Dermis blood vessel endothelial cell (primary cell): ENCODE measurements around the gene TOB2. TPM values are rescaled to one million over a fixed set of nuclear protein-coding genes. Genes with fewer than 3 reads are reported as not detected.
"Not testable (repeated sequence)": the region's sequence is repeated elsewhere in the genome, so short reads cannot be mapped to it uniquely, and the experiment has no call there.

Experiments used
- DNase-seq: peaks from one replicate; pipeline ENCODE4 v3.0.0; 2010
- total RNA-seq: library from RNA; depleted of rRNA; stranded (reverse); fragments of >200 nt; gene quantifications from 2 replicates; pipeline ENCODE4 v1.2.3, GENCODE V29; 2014

The TOB2 gene
- total RNA-seq, 1 donor from 2014 or later: 18.0 TPM

- no peak for DNase-seq
Observed at GRCh38 chr22:41429232-41429950, 17.2 kb downstream of the TOB2 start.

GRCh38 chr22:41425660-41426365 is 20.8 kb downstream of the TOB2 start:
- no peak for DNase-seq

DNA sequence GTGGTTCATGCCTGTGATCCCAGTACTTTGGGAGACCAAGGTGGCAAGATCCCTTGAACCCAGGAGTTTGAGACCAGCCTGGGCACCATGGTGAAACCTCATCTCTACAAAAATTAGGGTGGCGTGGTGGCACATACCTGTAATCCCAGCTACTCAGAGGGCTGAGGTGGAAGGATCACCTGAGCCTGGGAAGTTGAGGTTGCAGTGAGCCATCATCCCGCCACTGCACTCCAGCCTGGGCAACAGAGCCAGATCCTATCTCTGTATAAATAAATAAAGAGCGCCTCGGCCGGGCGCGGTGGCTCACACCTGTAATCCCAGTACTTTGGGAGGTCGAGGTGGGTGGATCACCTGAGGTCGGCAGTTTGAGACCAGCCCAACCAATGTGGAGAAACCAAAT is 27.9 kb downstream of the TOB2 start:
- no peak for DNase-seq

GRCh38 chr22:41417622-41418390 is 28.8 kb downstream of the TOB2 start:
- peak; percentile 44 for DNase-seq

GRCh38 chr22:41415554-41415953 is 31.0 kb downstream of the TOB2 start:
- DNase-seq: no peak

GRCh38 chr22:41411021-41411851 is 35.4 kb downstream of the TOB2 start:
- no peak for DNase-seq

DNA sequence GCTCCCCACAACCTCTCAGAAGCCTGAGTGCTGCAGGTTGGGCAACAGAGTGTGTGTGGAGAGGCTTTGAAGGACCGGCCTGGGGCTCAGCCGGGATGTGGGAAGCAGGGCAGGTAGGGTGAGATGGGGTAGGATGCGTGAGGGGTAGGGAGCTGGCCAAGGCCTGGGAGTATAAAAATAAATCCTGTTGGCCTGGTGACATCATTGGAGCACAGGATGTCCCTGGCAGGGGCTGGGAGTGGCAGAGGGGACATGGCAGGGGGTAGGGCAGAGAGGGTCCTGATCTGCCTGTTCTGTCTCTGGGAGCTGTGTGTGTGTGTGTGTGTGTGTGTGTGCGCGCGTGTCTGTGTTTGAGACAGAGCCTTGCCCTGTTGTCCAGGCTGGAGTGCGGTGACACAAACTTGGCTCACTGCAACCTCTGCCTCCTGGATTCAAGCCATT is 36.3 kb downstream of the TOB2 start:
- DNase-seq: no peak

DNA sequence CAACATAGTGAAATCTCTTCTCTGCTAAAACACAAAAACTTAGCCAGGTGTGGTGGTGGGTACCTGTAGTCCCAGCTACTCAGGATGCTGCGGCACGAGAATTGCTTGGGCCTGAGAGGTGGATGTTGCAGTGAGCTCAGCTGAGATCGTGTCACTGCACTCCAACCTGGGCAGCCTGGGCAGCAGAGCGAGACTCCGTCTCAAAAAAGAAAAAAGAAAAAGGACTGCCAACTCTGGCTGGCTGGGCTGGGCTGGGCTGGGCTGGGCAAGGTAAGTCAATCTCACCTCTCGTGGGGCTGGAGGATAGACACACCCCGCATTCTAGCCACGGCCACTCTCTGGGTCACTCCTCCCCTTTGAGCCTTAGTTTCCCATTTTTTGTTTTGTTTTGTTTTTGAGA is 37.9 kb downstream of the TOB2 start:
- no peak for DNase-seq

- DNase-seq: no peak
Observed at GRCh38 chr22:41407433-41407832, 39.2 kb downstream of the TOB2 start.

DNA sequence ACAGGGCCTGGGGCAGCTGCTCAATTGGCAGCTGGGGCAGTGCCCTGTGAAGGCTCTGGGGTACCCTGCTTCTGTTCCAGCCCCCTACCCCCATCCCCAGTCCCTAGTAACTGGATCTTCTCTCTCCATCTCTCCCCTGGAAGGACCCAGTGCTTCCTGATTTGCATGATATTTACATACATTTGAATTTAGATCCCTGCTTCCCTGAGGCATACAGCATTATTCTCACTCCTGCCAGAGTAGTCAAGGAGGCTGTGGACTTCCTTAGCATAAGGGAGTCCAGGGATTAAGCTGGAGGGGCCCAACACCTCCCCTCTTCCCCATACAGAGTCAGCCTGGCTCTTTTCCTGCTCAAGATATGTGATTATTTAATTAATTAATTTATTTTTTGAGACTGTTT is 40.2 kb downstream of the TOB2 start:
- DNase-seq: no peak

DNA sequence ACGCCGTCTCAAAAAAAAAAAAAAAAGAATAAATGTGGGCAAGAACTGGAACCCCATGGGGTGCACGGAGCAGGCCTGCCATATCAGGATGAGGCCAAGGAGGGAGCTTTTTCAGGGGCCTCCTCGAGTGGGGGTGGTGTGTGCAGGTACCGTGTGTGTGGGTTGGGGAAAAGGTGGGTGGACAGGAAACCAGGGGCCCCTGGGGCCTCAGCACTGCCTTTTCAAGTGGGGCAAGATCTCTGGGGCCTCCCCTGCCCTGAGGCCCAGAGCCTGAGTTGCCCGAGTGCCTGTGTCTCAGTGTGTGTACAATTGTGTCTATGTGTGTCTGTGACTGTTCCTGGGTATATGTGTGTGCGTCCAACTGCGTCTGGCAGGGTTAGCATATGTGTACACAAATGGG is 41.0 kb downstream of the TOB2 start:
- no peak for DNase-seq

DNA sequence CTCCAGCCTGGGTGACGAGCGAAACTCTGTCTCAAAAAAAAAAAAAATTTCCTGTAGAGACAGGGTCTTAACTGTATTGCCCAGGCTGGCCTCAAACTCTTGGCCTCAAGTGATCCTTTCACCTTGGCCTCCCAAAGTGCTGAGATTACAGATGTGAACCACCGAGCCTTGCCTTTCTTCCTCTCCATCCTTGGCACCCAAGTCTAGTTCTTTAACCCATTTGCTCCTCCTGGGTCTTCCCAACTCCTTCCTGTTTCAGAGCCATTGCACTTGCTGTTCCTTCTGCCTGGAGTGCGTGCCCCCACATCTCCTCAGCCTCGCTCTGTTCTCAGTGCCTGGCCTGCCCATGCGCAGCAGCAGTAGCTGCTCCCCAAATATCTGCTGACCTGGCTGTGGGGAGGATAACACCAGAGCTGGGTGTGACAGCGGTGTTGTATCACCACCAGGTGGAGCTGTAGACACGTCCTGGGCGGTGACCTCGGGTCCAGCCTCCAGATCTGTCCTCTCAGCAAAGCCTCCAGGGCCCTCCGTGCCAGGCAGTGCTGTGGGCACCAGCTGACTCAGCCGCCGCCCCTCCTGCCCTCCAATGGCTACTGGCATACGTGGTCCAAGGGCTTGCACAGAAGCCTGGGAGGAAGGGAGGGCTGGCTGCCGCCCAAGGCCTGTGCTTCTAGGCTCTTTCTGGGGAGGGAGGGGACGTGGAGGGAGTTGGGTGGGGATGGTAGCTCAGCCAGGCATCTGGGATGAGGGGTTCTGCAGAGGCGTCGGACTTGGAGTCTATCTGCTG is 42.9 kb downstream of the TOB2 start:
- peak; percentile 91 for DNase-seq

GRCh38 chr22:41402851-41403250 is 43.8 kb downstream of the TOB2 start:
- DNase-seq: not testable (repeated sequence)

GRCh38 chr22:41401781-41402648 is 44.6 kb downstream of the TOB2 start:
- peak; percentile 36 for DNase-seq

- no peak for DNase-seq
Observed at GRCh38 chr22:41398921-41399320, 47.7 kb downstream of the TOB2 start.

DNA sequence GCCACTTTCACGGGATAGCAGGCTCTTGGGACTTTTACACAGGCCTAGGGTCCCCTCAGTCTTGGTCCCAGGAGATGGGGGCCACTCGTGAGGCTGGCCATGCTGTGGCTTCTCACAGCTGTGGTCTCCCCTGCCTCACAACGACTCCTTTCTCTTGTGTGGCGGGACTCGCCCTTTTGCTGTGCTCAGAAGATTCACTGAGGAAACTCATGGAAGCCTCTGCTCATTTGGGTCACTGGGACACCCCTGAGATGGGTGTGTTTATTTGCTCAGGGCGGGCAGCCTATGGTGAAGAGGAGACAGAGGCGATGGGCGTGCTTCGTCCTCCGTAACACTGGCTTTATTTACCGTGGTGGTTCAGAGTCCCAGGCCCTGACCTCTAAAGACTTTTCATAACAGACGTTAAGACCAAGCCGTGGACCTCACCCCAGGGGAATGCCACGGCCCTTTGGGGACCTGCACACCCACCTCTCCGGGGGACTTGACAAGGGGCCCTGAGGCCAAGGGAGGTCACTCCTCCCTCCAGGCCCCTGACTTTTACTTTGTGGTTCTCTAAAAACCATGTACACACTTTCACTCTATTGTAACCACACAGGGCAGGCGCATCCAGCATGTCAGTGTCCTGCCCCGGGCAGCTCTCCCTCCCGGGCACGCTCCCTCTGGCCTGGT is 49.3 kb downstream of the TOB2 start:
- DNase-seq: no peak

- DNase-seq: no peak
Observed at GRCh38 chr22:41395531-41396240, 50.9 kb downstream of the TOB2 start.

DNA sequence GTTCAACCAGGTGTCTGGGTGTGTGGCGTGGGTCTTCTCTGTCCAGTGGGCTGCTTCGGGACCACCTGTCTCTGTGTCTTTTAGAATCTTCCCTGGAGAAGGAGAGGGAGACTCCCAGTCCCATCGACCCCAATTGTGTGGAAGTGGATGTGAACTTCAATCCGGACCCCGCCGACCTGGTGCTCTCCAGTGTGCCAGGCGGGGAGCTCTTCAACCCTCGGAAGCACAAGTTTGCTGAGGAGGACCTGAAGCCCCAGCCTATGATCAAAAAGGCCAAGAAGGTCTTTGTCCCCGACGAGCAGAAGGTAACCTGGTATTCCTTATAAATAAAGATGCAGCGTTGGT is 52.6 kb downstream of the TOB2 start:
- no peak for DNase-seq

- no peak for DNase-seq
Observed at GRCh38 chr22:41387341-41387740, 59.3 kb downstream of the TOB2 start.

DNA sequence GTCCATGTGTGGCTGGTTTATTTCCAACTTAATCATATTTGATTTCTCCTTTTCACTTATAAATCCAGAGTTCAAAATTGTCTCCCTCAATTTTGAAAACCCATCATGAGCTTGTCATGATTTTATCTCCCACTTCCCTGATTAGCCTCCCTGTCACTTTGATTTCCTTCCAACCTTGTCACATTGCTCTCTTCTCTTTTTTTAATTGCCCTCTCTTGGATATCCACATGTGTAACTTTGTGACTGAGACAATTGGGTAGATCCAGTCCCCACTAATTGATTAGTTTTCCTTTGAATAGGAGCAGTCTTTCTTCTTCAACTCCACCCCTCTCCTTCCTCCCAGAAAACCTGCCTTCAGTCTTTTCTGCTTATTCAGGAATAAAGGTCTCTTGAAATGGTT is 62.5 kb downstream of the TOB2 start:
- DNase-seq: no peak
